GM19463 (cell line): Measurements from ENCODE around the gene SLC25A21.
"Not testable (repeated sequence)": the region's sequence is repeated elsewhere in the genome, so short reads cannot be mapped to it uniquely, and the experiment has no call there.

Source experiments
- ATAC-seq: cut with Tn5 transposase; IDR thresholded peaks from one replicate; pipeline ENCODE4 v1.9.1; 2021; ENCODE audit warnings: mild to moderate bottlenecking, moderate library complexity; ENCODE audit not compliant: unreplicated experiment

SLC25A21 gene

DNA sequence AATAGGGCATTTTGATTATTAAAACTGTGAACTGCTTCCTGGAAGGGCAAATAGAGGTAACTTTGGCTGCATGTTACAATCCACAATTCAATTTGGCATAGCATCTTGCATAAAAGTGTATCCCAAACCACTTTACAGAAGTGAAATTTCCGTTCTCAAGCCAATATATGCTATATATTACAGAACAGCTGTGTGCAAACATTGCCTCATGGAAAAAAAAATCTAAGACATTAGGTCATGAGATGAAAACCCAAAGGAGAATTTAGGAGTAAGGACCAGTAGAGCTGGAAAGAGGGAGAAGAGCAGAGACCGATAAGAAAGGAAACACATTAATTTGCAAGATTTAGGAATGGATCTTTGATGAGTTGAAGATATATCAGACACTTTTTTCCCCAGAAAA is 271.6 kb downstream of the SLC25A21 start:
- ATAC-seq, result no peak

DNA sequence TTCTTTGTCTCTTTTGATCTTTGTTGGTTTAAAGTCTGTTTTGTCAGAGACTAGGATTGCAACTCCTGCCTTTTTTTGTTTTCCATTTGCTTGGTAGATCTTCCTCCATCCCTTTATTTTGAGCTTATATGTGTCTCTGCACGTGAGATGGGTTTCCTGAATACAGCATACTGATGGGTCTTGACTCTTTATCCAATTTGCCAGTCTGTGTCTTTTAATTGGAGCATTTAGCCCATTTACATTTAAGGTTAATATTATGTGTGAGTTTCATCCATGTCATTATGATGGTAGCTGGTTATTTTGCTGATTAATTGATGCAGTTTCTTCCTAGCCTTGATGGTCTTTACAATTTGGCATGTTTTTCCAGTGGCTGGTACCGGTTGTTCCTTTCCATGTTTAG is 276.1 kb downstream of the SLC25A21 start:
- ATAC-seq, result not testable (repeated sequence)

DNA sequence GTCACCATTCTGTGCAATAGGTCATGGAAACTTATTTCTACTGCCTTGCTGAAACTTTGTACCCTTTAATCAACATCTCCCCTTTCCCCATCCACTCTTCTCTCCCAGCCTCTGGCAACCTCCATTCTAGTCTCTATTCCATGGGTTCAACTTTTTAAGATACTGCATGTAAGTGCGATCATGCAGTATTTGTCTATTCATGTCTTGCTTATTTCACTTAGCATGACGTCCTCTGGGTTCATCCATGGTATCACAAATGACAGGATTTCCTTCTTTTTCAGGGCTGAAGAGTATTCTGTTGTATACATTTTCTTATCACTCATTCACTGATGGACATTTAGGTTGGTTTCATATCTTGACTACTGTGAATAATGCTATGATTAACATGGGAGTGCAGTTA is 288.4 kb downstream of the SLC25A21 start:
- no peak for ATAC-seq

DNA sequence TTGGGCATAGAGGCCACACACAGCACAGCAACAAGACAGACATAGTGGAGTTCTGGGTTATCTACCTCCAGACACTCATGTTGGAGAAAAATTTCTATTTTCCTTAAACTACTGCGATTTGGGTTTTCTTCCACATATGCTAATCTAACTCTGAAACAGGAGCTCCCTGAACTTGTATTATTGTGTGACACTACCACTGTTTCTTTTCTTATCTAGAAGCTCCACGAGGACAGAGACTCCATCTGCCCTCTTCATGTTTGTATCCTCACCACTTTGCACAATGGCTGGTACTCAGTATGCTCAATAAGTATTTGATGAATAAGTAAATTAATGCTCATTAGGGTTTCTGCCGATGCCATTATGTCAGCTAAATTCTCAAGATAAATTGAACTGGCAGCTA is 292.1 kb downstream of the SLC25A21 start:
- no peak for ATAC-seq

DNA sequence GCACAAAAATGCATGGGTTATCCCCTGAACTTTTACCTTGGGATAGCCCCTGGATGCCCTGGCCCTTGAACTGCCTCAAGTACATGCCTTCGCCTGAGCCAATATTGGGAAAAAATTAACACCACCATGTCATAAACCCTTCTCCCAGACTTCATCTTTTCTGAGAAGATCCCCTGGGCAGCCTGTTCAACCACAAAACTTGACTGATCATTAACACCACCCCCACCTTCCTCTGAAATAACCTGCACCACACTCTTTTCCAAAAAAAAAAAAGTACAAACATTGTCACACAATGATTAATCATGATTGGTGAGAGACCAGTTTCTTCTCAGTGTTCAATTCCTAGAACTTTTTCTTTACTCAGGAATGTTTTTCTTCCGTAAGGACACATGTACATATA is 292.8 kb downstream of the SLC25A21 start:
- no peak for ATAC-seq

DNA sequence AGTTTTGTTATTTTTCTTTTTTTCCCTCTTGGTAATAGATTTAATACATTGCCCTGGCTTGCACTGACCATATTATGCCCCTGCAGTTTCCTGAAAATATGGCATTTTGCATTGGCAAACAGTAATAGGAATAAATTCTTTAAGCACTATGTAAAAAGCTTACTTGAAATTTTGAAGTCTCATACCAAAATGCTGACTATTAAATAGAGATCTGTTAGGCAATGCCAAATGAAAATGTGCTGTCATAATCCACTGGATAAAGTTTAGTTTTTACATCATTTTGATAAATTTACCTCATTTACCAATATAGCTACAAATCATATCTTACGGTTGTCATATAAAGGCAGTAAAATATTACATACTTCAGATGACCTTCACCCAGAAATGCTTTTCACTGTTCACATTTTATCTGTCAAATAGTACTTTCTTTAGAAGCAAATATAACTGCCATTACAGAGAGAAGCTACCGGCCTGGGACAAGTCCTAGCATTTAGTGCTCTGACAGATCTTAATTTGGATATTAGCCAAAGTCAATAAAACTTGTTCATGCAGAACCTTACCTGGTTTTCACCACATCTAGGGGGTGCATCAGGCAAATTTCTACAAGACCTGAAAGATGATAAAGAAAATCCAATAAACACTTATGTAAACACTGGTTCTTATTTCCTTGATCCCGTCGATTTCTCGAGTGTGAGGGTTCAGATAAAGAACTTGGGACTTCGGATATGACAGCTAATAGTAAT is 297.8 kb downstream of the SLC25A21 start:
- ATAC-seq, result no peak

DNA sequence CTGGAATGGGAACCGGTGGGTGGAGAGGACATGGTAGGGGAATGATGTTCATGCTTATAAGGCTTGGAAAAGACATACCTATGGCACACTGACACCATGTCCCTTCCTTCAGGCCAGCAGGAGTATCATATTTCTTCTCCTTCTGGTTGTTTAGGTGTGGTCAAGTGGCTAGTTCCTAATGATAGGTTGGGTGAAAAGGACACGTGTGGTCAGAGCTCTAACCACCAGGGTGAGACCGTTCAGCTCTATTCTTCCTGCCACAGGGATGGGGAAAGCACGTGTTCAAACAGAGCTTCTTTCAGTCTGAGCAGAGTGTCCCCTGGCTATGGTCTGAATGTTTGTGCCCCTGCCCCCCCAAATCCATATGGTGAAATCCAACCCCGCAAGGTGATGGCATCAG is 301.6 kb downstream of the SLC25A21 start:
- no peak for ATAC-seq

DNA sequence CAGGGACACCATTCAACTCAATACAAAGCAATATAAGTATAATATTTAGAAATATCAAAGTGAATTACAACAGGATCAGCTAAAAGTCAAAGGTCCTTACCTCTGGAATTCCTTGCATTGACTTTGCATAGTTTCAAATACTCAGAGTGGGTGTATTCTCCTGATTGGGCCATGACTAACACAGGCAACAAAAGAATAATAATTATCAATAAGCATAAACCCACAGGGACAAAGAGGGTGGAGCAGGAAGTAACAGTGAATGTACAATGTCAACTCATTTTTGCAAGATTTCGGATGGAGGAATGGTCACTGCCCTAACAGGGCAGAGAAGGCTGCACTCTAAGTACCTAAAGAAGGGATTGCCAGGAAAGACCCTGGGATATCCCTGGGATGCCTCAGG is 303.3 kb downstream of the SLC25A21 start:
- ATAC-seq, result no peak

DNA sequence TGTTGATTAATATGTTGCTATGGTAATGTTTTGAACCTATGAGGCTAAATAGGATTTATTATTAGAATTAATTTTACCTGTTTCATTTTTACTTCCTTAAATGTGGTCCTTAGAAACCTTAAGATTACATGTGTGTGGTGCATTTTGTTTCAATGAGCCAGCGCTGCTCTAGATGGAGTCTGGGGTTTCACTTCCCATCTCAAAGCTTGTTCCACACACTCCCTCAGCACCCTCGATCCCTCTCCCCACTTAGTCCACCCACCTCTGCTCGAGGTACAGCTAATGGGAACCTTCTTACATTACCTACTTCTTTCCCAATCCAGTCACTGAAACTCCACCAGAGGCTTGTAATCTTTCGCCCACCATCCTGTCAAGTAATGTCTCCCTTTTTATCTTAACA is 305.5 kb downstream of the SLC25A21 start:
- ATAC-seq, result peak; percentile 70

DNA sequence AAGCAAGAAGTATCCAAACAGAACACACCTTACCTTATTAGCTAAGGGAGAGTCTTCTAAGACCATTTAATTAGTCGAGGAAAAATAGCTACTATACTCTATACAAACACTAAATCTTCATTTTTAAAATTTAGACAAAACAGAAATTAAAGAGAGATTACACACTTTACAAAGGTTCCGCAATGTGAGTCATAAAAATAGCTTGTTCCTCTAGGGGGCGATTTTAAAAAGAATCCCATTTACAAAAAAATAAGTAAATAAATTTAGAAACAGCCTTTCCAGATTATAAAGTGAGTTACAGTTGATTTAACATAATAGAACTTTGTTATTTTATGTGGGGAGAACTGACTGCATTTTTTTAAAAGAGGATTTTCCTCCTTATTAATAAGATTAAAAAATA is 309.1 kb downstream of the SLC25A21 start:
- no peak for ATAC-seq

DNA sequence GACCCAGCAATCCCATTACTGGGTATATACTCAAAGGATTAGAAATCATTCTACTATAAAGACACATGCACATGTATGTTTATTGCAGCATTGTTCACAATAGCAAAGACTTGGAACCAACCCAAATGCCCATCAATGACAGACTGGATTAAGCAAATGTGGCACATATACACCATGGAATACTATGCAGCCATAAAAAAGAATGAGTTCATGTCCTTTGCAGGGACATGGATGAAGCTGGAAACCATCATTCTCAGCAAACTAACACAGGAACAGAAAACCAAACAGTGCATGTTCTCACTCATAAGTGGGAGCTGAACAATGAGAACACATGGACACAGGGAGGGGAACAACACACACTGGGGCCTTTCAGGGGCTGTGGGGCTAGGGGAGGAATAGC is 310.2 kb downstream of the SLC25A21 start:
- ATAC-seq, result not testable (repeated sequence)

DNA sequence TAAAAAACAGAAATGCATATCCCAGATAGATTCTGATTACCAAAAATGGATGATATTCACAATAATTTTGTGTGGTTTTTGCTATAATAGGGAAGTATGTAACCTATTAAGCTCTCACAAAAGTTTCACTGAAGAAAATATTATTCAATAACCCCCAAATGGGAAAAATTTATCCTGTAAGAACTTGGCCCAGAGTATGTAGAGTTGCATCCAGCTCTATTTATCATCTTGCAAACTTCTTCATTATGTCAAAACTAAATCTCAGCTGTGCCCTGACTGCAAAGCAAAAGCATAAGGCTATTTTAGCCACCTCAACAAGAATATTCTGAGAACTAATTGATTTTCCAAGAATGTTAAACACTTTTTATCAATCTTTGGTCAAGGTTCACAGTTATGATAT is 311.6 kb downstream of the SLC25A21 start:
- no peak for ATAC-seq

DNA sequence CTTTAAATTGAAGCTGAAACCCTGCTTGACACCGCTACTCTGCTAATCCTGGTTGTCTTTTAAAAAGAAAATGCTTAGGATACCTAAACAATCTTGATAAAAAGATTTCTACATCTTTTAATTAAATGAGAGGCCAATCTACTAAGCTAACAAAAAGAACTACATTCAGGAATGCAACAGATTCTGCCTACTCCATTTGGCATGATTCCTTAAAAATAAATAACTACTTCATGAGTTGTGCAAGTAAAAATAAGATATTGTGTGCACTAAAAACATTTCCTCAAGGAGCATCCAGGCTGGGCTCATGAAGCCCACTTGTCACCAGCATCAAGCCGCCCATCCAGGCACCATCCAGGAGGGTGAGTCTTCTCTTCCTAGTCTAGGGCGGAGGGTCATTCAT is 313.3 kb downstream of the SLC25A21 start:
- ATAC-seq, result no peak

DNA sequence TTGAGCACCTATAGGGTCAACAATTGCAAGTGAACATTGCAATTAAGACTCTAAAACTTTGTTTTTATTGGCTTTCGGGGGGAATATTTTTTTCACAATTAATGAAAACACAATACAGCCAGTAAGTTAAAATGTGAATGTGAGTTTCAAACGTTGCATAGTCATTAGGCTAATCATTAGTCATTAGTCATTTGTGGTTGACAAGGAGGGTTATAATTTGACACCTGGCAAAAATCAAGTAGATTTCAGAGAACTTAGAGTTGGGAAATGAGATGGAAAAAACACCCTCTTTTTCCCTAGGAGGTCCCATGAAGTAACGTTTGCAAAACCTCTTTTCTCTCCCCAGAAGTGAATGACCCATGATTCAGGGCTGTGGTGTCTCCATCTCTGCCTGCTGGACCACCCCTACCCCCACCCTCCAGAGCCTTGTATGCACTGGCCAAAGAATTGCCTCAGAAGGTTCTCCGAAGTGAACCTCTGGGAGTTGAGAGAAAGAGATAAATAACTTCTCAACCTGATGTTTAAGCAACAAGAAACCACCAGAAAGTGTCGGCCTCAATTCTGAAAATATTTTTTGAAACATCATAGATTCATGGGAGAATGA is 314.5 kb downstream of the SLC25A21 start:
- no peak for ATAC-seq

DNA sequence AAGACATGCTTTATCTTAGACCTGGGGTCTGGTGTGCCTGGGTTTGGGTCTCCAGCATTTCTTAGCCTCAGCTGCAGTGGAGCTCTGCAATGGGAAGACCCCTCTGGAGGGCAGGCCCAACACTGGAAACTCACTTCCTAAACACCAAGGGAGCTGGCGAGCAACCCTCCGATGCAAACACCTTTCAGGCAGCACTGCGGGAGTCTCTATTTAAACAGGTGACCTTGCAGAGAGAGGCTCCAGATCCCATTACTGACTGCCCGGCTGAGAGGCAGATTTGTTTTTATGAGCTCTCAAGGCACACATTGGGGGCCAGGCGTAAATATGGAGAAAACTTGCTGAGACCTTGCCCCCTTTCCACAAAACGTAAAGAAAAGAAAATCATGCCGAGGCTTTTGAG is 315.3 kb downstream of the SLC25A21 start:
- no peak for ATAC-seq

DNA sequence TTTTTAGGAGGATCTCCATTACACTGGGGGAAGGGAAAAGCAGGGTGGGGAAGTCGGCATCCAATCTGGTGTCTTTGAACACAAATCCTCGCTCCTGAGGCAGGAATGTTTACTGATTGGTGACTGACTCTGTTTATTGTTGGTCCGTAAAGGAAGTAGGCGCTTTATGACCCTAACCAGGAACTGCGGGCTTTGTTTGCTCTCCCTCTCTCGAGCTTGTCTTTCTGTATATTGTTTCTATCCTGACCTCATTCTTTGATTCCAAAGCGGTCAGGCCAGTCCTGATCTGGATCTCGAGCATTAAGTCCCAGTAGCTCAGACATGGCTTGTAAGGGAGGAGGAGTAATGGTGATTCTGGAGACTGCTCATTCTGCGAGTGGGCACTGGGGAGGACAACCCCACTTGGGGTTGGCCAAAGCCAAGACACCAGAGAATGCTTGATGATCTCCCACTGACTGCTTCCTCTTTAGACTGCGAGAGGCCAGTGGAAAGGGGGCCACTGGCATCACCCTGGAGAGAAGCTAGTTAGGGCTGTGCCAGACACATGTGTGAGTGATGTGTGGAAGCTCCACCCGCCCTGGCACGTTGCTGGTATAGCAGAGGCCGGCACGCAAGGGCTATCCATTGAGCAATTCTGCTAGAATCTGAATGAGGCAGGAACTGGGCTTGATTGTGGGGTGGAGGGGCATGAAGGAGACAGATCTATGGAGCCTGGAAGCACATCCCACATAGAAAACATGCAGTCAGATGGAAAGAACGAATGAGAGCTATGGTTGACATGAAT is 316.1 kb downstream of the SLC25A21 start:
- no peak for ATAC-seq

DNA sequence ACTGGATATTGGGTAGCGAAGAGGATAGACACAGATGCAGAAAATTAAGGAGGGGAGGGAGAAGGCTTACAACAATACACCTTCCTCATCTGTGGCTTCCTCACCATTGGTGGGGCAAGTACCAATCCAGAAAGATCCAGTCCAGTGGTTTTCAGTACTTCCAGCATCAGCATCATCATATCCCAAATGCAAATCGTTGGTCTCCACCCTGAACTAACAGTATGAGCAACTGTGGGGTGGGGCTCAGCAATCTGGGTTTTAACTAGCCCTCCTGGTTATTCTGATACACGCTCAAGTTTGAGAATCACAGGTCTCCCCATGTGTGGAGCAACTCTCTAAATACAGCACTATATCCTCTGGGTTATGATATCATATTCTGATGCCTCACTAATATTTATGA is 317.0 kb downstream of the SLC25A21 start:
- ATAC-seq, result no peak

DNA sequence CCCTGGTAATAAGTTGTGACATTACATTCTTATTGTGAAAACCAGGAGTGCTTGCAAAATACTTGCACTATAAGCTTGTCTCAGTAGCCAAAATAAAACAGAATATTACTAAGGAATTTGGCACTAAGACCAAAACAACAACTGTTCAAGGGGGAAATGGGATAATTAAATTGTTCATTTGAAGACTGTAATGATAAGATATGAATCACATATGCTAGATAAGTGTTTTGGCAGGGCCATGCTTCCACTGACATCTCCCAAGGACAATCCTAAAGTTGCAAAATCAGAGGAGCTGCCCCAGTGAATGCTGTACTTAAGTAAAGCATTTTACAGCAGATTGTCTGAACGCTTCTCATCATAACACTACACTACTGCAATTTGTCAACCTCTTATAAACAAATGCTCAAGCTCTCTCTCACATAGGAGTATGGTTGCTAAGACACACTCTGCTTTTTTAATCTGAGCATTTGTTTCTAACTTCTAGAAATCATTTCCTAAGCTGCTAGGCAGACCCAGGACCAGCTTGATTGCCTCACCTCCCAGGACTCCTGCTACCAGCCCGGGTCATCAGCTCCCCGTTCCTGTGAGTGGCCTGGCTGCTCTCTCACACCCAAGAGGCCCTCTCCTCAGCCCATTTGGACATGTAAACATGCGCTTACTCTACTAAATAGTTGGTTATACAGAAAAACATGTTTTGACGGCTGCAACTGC is 319.3 kb downstream of the SLC25A21 start:
- no peak for ATAC-seq

DNA sequence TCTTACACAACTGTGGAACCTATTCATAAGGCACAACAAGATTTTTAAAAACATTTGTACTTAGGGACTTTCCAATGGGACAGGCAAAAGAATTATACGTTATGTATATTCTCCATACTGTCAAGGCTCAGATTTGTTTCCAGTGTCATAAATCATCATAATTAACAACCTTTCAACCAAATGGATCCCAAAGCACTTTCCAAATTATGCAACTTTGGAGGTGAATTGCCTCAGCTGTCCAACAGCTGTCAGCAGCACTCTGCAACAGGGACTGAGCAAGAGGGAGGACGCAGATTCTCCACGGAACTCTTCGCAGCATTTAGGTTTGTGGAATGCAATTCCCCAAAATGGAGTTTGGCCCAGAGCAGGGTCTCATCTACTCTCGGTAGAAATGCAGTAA is 324.2 kb downstream of the SLC25A21 start:
- no peak for ATAC-seq

DNA sequence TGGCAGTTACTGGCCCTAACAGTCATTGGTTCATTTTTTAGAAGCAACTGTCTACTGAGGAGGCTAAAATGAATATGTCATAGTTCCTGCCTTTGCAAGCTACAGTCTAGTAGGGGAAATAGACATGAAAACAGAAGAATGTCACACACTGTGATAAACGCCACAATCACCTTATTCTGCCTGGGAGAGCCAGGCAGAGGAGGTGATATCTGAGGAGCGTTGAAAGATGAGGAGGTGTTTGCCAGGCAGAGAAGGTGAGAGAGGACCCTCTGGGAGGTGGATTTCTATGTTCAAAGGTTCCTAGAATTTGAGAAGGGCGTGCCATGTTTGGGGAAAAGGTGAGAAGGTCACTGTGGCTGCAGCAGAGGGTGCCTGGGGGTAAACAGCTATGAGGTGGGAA is 325.0 kb downstream of the SLC25A21 start:
- ATAC-seq, result no peak

DNA sequence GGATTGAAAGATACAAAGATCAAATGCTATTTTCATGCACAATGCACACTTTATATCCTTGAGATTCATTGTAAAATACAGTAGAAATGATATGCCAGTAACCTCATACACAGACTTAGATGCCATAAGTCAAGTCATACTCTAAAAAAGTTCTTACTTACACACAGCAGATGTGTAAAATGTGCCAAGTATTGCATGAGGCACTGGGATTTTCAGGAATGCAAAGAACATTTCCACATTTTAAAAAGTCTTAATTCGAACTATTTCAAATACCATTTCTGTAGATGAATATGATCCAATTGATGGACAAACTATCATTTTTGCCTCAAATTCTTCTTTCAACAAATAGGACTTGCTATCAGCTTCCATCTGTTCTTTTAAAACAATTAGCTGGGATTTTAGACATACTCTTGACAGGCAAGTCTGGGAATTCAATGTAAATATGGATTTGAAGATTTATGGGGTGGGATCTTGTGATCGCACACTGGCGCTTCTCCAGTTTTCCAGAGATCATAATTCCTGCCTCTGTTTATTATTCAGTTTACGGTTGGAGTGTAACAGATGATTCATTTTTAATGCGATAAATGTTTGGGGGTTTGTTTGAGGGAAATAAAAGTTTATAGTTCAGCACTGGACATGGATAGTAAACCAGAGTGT is 326.9 kb downstream of the SLC25A21 start:
- no peak for ATAC-seq
